HG03460 (cell line): ENCODE results near the gene RRP15.
A peak's percentile ranks its signal among the peaks of the same experiment; 100 is the strongest.

Experiments used
- ATAC-seq: cut with Tn5 transposase; IDR thresholded peaks from one replicate; pipeline ENCODE4 v1.9.1; 2021; ENCODE audit not compliant: unreplicated experiment

The RRP15 gene

DNA sequence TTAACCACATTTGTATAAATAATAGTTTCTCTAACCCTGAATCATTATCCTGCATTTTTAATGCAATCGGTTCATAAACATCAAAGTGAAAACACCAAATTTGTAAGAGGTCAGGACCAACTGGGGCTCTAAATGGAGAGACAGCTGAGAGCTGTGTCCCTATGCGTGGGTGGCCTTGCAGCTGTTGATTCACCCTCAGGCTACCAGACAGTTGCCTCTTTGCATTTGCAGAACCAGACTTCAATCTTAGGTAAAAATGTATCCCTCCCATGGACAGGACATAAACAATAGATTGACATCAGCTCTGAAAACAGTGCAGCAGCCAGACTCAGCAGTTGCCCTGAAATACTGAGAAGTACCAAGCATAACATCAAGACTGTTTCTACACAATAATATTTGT, 51.2 kb downstream of the RRP15 start:
- no peak for ATAC-seq

DNA sequence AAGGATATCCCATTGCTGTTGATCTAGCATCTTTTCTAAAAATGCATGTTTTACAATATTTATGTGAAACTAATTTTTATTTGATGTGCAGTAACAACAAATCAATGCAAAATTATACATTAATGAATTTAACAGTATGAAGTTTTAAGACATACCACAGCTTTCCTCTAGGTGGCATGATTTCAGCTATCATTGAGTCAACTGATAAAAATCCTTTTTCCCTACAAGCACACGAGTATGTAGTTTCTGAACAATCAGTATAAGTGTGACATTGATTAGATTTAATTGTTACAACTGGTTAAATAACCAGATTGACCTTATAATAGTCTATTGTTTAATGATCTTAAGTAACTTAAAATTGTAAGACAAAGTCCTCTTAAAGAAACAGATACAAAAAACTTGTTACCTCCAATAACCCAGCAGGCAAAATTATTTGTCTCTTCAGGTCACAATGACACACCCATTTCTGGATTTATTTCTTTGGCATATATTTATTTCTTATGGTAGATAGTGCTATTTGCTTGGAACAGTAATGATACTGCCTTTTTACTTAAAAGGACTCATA, 54.3 kb downstream of the RRP15 start:
- peak; percentile 70 for ATAC-seq

DNA sequence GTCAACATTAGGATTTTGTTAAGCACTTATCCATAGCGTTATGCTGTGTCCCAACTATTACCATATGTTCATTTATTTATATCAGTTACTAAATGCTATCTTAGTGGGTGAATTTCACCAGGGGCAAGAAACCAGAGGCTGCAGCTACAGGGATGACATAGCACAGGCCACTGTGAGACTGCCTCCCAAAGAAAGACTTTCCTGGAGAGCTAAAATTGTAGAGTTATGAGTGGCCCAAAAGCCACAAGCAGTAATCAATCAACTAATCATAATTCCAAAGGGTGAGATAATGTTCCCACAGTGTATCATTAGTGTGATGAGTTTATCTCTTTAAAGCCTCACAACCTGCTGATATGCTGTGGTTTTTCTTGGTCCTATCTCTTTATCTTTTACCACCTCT, 56.2 kb downstream of the RRP15 start:
- no peak for ATAC-seq

DNA sequence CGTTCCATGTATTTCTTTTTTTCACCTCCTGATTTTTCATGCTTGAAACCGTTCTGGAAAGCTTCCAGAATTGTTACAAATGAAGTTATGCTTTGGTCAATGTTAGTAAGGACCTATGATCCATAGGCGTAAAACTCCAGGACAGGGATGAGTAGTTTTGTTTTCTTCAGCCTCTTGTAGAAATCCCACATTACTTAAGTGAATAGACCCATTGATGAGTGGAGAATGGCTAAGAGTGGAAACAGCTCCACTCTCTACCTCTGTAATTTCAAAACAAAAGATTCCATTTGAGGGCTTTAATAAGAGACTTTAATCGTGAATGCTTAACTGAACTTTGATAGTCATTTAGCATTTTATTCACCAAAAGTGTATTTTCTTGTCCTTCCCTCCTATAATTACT, 57.0 kb downstream of the RRP15 start:
- ATAC-seq, result no peak

DNA sequence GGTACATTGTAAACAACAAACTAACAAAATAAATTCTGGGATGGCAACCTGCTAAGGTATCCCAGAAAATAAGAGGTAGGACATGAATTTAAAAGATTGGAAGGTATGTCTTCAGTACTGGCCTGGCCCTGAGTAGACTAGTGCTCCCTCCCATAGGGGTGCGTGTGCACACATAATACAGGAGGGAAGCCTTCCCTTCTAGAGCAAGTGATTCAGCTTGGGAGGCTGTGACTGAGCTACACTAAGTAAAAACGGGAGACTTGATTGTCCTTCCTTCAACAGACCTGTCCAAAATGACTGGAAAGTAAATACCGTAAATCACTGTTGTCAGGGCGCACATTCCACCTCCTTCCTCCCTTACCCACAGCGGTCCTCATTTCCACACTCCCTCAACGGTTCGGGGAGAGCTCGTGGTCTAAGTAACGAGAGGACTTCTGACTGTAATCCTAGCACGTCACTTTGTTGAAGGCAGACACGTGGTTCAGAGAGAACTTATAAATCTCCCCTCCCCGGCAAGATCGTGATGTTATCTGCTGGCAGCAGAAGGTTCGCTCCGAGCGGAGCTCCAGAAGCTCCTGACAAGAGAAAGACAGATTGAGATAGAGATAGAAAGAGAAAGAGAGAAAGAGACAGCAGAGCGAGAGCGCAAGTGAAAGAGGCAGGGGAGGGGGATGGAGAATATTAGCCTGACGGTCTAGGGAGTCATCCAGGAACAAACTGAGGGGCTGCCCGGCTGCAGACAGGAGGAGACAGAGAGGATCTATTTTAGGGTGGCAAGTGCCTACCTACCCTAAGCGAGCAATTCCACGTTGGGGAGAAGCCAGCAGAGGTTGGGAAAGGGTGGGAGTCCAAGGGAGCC, 60.0 kb downstream of the RRP15 start, which contains the start of gene TGFB2:
TGFB2 (plus strand) TSS at position 523 of the 859 bp plus-strand sequence. CDS start 1,366 bp downstream, outside the sequence.
- ATAC-seq, result peak; percentile 35

DNA sequence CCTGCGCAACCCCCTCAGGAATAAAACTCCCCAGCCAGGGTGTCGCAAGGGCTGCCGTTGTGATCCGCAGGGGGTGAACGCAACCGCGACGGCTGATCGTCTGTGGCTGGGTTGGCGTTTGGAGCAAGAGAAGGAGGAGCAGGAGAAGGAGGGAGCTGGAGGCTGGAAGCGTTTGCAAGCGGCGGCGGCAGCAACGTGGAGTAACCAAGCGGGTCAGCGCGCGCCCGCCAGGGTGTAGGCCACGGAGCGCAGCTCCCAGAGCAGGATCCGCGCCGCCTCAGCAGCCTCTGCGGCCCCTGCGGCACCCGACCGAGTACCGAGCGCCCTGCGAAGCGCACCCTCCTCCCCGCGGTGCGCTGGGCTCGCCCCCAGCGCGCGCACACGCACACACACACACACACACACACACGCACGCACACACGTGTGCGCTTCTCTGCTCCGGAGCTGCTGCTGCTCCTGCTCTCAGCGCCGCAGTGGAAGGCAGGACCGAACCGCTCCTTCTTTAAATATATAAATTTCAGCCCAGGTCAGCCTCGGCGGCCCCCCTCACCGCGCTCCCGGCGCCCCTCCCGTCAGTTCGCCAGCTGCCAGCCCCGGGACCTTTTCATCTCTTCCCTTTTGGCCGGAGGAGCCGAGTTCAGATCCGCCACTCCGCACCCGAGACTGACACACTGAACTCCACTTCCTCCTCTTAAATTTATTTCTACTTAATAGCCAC, 60.7 kb downstream of the RRP15 start:
- peak; percentile 60 for ATAC-seq

DNA sequence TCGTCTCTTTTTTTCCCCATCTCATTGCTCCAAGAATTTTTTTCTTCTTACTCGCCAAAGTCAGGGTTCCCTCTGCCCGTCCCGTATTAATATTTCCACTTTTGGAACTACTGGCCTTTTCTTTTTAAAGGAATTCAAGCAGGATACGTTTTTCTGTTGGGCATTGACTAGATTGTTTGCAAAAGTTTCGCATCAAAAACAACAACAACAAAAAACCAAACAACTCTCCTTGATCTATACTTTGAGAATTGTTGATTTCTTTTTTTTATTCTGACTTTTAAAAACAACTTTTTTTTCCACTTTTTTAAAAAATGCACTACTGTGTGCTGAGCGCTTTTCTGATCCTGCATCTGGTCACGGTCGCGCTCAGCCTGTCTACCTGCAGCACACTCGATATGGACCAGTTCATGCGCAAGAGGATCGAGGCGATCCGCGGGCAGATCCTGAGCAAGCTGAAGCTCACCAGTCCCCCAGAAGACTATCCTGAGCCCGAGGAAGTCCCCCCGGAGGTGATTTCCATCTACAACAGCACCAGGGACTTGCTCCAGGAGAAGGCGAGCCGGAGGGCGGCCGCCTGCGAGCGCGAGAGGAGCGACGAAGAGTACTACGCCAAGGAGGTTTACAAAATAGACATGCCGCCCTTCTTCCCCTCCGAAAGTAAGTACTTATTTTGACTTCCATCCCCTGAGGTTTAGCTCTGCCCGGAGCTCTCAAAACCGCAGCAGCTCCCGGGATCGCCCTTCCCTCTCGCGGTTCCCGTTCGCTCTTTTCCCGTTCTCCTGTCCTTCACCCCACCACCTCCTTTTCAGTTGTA, 61.5 kb downstream of the RRP15 start:
- ATAC-seq, result no peak

DNA sequence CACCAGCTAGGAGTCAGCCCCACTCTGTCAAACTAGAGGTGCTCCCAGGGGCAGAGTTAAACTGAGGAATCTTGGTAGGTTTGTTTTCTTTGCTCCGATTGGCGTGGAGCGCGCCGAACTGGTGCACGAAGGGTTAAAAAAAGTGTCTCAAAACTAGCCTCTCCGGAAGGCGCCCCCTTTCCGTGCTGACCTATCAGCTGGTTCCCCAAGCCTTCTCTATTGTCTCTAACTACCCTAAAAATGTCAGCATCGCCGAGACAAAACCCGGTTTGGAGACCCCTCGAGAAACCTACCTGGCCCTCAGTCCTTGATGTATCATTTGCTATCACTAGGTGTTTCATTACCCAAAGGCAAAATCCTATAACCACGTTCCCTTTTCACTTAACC, 62.2 kb downstream of the RRP15 start:
- no peak for ATAC-seq

DNA sequence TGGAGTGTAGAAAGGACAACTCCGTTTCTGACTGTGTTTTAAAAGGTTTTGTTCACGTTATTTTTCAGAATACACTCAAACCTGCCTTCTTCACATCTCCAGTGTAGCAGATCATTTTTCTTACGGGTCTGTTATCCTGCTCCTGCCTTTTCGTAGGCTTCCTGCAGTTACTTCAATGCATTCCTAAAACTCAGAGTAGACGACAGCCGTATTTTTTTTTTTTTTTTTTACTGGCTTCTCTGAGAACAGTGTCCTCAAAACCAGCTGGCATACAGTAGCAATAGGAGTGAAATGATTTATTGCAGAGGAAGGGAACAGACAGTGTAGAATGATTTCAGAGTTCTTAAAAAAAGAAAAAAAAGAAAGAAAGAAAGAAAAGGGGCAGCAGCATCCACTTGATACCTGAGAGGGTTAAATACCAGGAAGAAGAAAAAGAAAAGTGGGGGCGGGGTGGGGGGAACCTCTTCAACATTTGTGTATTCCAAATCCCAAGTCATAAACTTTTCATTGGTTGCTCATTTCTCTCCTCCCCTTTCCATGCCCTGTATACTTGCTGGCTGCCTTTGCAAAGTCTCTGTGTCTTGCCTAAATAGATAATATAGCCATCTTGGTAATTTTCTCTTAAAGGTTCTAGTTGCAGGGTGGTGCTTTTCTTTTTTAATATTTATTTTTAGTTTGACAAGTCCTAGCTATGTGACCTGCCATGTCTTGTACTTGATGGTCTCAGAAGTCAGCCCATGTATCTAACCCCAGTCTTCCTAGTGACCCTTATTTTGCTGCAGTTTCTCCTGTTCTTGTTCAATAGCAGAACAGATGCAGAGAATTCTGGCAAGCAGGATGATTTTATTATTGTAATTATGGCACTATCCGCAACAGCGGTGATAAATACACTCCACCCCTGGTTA, 62.9 kb downstream of the RRP15 start:
- no peak for ATAC-seq

DNA sequence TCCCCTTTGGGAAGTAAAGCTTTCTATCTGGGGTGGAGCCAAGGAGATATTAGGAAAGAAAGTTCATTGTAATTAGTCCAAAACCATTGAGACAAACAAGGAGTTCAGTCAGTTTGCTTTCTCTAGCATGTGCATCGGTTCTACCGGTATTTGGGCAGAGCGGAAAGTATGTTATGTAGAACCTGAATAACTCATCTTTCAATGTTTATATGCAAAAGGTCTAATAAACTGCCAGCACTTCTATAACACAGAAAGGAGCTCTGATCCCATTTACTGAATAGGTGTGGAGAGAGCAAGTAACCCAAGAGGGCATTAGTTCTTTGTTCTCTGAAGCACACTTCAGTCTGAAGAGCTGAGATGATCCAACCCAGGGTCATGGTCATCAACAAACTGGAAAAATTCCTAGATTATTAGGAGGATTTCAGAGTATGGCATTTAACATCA, 63.6 kb downstream of the RRP15 start:
- no peak for ATAC-seq

DNA sequence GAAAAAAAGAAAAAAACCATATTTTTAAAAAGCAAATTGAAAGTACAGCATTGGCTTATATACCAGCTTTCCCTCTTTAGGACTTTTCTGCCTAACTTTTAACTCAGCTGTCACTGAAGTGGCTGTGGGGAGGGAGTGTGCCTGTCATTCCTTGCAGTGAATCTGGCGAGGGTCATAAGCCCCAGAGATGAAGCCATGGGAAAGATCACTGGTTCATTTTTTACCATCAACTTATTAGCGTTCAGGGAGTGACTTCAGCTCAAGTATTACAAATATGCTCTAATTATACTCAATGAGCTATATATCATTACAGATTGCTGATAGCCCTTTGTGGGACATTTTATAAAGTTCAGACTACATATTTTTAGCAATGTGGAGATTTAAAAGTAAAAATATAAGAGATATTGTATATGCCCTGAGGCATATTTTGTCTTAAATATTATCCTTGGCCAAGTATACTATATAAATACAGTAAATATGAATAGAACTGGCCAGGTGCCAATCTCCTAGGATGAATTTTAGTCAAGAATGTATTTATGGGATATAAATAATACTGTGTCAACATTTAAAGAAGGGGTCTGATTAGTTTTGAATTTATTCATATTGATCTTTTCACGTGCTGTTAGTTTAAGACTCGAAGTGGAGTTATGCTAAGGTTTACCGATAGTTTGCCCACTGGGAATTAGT, 64.4 kb downstream of the RRP15 start:
- no peak for ATAC-seq

DNA sequence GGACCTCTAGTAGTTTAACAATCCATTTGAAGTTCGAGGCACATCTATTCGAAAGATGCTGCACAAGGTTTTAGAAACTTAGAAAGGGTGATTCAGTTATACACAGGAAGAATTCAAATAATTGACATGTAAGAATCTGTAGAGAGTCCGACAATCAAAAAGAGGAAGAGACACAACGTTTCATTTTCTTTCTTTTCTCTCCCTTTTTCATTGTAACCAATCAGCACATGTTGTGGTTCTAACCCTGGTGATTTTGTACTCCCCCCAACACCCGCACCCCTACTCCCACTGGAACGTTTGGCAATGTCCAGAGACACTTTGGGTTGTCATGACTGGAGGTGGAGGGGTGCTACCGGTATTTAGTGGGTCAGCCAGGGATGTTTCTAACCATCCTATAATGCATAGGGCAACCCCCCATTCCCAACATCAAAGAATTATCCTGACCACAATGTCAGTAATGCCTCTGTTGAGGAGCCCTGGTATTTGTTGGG, 65.0 kb downstream of the RRP15 start:
- no peak for ATAC-seq

DNA sequence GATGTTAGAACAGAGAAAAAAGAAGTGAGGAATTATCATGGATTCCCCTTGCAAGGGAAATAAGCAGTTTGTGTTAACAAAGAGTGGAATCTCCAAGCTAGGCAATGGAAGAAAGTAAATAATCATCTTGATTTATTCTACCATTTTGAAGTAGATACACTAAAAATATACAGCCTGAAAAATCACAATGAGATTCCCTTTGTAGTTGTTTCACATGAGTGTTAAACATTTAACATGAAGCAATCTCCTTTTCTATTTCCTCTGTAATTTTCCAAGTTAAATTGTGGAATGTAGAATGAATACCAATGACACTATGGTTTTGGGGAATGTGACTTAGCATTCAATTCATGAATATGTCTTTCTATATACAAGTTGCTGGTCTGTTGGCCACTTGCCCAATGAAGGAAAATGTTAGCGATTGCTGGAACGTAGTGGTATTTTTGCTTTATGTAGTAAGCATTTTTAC, 65.7 kb downstream of the RRP15 start:
- ATAC-seq, result no peak

DNA sequence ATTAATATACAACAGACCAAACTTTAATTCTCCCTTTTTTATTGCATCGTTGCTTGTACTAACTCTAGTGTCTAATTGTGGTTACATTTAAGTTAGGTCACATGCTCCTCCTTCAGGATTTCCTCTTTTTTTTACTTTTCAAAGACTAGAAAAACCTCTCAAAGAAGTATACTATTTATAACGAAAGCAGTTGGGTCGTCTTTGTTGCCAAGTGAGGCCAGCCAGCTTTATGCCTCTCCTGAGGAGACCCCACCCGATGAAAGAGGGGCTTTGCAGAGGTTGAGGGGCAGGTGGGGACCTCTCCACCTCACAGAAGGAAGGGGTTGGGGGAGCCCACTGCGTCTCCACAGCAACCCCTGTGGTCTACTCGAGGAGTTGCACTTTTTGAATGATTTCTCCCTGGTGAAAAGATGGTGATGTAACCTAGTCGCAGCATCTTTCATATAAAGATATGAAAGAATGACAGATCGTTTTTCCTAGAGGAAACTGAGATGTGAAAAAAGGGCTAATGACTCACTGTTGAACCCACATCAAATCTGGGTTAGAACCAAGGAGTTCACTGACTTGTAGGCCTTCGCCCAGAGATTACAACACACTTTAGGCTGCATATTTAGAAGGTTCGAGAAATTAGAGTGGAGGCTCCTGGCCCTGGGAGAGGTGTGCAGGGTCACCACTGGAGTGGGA, 66.4 kb downstream of the RRP15 start:
- peak; percentile 68 for ATAC-seq

DNA sequence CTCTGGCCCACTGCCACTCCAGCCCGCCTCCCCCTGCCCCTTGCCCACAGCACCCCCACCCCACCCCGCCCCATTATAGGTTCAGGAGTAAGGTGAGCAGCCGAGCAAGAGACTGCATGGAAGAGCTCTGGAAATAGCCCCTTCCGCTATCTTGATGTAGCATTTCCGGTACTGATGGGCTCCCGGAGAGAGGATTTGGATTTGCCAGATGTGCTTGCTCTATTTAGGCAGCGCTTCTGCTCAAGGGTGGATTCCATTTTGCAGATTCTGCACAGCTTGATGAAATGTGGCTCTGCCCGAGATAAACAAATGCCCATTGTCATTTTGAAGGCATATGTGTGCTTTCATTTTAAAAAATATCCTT, 67.0 kb downstream of the RRP15 start:
- no peak for ATAC-seq

DNA sequence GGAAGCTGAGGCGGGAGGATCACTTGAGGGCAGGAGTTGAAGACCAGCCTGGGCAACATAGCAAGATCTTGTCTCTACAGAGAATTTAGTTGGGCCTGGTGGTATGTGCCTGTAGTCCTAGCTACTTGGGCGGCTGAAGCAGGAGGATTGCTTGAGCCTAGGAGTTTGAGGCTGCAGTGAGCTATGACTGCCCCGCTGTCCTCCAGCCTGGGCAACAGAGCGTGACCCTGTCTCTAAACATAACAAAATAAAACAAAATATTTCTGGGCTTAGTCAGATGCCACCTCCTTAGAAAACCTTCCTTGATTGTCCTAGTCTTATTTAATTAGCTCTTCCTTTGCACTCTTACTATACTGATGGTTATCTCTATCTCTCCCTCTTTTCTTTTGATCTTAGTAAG, 68.6 kb downstream of the RRP15 start:
- no peak for ATAC-seq

DNA sequence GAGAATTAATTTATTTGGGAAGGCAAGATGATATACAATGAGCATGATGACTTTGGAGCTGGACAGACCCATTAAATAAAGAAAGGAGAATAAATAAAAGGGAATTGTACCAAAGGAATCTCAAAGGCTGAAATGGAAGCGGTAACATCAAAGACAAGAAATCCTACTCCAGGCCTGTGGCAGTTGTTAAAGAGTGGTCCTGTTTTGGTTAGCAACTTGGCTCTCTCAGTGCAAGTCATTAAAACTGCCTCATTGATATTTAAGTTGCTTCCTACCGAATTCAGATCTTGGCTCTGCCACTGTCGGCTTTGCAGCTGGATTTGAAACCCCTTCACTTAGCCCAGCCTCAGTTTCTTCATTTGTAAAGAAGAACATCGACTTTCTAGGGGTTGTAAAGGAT, 70.2 kb downstream of the RRP15 start:
- ATAC-seq, result no peak

DNA sequence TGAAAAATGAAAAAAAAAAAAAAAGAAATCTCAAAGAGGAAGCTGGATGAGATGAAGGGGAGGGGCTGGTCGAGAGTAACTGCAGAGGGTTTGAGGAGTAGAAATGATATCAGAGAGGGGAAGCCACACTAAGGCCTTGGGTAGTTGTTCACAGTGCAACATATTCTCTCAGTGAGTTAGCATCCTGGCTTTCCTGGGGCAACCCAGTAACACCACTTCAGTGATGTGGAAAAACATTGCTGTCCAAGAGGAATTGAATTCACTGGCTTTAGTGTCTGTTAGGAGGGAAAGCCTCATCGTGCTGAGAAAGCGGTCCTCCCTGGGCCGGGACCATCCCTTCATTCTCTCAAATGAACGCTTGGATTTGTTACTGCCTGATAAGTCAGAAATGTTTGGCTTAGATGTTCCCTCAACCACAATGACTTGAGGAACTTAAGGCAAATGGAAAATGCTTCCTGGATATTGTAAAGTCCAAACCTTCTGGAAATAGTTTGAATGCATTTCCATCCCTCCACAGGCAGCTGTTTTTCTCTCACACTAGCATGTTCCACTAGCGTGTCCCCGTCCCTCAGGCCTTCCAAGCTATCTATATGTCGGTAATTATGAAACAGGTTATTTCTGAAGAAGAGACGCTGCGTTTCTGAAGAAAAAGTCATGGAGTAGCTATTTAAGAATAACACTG, 72.3 kb downstream of the RRP15 start:
- no peak for ATAC-seq
